K562 (cell line): ENCODE results near the gene CELA1. TPM values are rescaled to one million over a fixed set of nuclear protein-coding genes. Genes with fewer than 3 reads are reported as not detected.
A peak's percentile ranks its signal among the peaks of the same experiment; 100 is the strongest.

Source experiments
- ATAC-seq: fragments of 200-7000 bp; cut with Tn5 transposase; 3 replicates; pipeline ENCODE4 v1.9.1; 2020; ENCODE audit warnings: moderate library complexity
- BruUV-seq: library from RNA; stranded (reverse); fragments of 400-500 nt; replicated peaks from 2 replicates; lab custom pipeline; 2021; lab: Mats Ljungman, UMichigan
- CTCF ChIA-PET: fragments of 300-600 bp; formaldehyde crosslinking; extraction: SDS; loops from one replicate; lab custom pipeline; 2021; ENCODE audit warnings: low intra/inter-chr PET ratio; lab: Yijun Ruan, JAX
- POLR2A ChIA-PET: fragments of 300-600, 350-650 bp; sonication (Branson Sonifier 250); formaldehyde crosslinking; extraction: SDS; loops from one replicate; lab custom pipeline; 2021; ENCODE audit warnings: antibody characterized with exemption, inconsistent platforms; lab: Yijun Ruan, JAX
- DNase-seq, 4 experiments: peaks; one replicate each; pipeline versions ENCODE4 v3.0.0 to v3.0.0-alpha.2; 2011 to 2018; ENCODE audit warnings: low spot score in 3 of 4, mixed read lengths in 3 of 4; ENCODE audit errors: extremely low read depth in 1 of 4
- FAIRE-seq: peaks from 2 replicates; lab custom pipeline; 2011; peaks lifted over from hg19 to GRCh38; lab: Jason Lieb, UNC
- H2AFZ ChIP-seq: 2 replicates; pipeline ENCODE4 v1.6.0; 2011; ENCODE audit warnings: low read depth, low read length, control low read depth, inconsistent platforms
- H3K27ac ChIP-seq: fragments of 200-600 bp; 3 replicates; pipeline ENCODE4 v1.8.0; 2011; ENCODE audit warnings: low read depth, mild to moderate bottlenecking, control low read depth, inconsistent platforms, low read length, moderate library complexity, mixed read lengths; ENCODE audit errors: extremely low read depth
- H3K27me3 ChIP-seq, 2 experiments: fragments of 300-600 bp in 1 of 2; 2 replicates in 1 of 2; 3 replicates in 1 of 2; pipeline versions ENCODE4 v1.6.0 to v1.8.0; 2011; ENCODE audit warnings: inconsistent platforms in 2 of 2, low read length in 2 of 2, mild to moderate bottlenecking in 1 of 2, mixed read lengths in 1 of 2, moderate library complexity in 1 of 2; ENCODE audit not compliant: control insufficient read depth in 2 of 2, insufficient read depth in 2 of 2
- H3K36me3 ChIP-seq: fragments of 300-600 bp; 3 replicates; pipeline ENCODE4 v1.8.0; 2011; ENCODE audit warnings: mild to moderate bottlenecking, low read length, inconsistent platforms; ENCODE audit not compliant: control insufficient read depth, insufficient read depth
- H3K4me1 ChIP-seq, 2 experiments: fragments of 200-600 bp in 1 of 2; replicated peaks in 1 of 2; 2 replicates in 1 of 2; 3 replicates in 1 of 2; pipeline versions ENCODE4 v1.5.1 to v1.8.0; 2011; ENCODE audit warnings: inconsistent platforms in 2 of 2, low read length in 2 of 2, mild to moderate bottlenecking in 1 of 2, mixed read lengths in 1 of 2, moderate library complexity in 1 of 2; ENCODE audit not compliant: control insufficient read depth in 2 of 2, insufficient read depth in 2 of 2
- H3K4me2 ChIP-seq: 2 replicates; pipeline ENCODE4 v1.6.1; 2011; ENCODE audit warnings: low read length, control low read depth, inconsistent platforms, mixed read lengths; ENCODE audit not compliant: insufficient read depth
- H3K4me3 ChIP-seq: fragments of 200-600 bp; sonication (generic), shearing (Covaris generic); 2 replicates; pipeline ENCODE4 v1.5.1; 2016; ENCODE audit warnings: control low read depth, inconsistent platforms
- H3K79me2 ChIP-seq: fragments of 200-600 bp; 3 replicates; pipeline ENCODE4 v1.8.0; 2011; ENCODE audit warnings: low read length, inconsistent platforms; ENCODE audit not compliant: control insufficient read depth, insufficient read depth
- H3K9ac ChIP-seq, 2 experiments: 2 replicates each; pipeline versions ENCODE4 v1.6.0 to v1.6.1; 2011; ENCODE audit warnings: low read depth in 2 of 2, low read length in 2 of 2, control low read depth in 1 of 2, inconsistent platforms in 1 of 2, mild to moderate bottlenecking in 1 of 2, mixed read lengths in 1 of 2; ENCODE audit not compliant: insufficient read depth in 1 of 2
- H3K9me1 ChIP-seq: one replicate; pipeline ENCODE4 v1.6.0; 2011; ENCODE audit warnings: inconsistent platforms, mild to moderate bottlenecking, low read length, moderate library complexity; ENCODE audit not compliant: control insufficient read depth, insufficient read depth
- H3K9me3 ChIP-seq: replicated peaks from 2 replicates; pipeline ENCODE4 v1.5.1; 2011; ENCODE audit warnings: low read depth, low read length, inconsistent platforms; ENCODE audit not compliant: control insufficient read depth, insufficient read depth
- H4K20me1 ChIP-seq: replicated peaks from 2 replicates; pipeline ENCODE4 v1.6.1; 2011; ENCODE audit warnings: low read length, inconsistent platforms, mixed read lengths; ENCODE audit not compliant: control insufficient read depth, insufficient read depth
- ARID3A ChIP-seq: IDR thresholded peaks from 2 replicates; pipeline ENCODE4 v1.6.1; 2012; ENCODE audit warnings: low read depth, low read length, improper control_type of control experiment, borderline replicate concordance
- CCNT2 ChIP-seq: IDR thresholded peaks from 2 replicates; pipeline ENCODE4 v1.6.1; 2011; ENCODE audit warnings: borderline replicate concordance, low read depth, mild to moderate bottlenecking, moderate library complexity, mixed read lengths, low read length; ENCODE audit not compliant: insufficient read length; ENCODE audit errors: extremely low read depth
- CEBPB ChIP-seq: fragments of 450-650 bp; IDR thresholded peaks from 2 replicates; pipeline ENCODE4 v1.6.1; 2016; ENCODE audit warnings: missing genetic modification characterization, missing compliant biosample characterization
- CEBPG ChIP-seq, 3 experiments: fragments of 200-800 bp in 1 of 3; sonication (Bioruptor generic) in 1 of 3; sonication (generic) in 1 of 3; formaldehyde crosslinking in 1 of 3; IDR thresholded peaks in 2 of 3; conservative IDR thresholded peaks in 1 of 3; 2 replicates each; pipeline versions ENCODE4 v1.6.1 to v1.8.0; 2016 to 2022; ENCODE audit warnings: missing compliant biosample characterization in 2 of 3, missing genetic modification characterization in 2 of 3, mild to moderate bottlenecking in 1 of 3, missing genetic modification reagents in 1 of 3
- CHD1 ChIP-seq: fragments of 200-600 bp; sonication (generic); IDR thresholded peaks from one replicate; pipeline ENCODE4 v1.6.1; 2012; ENCODE audit warnings: mild to moderate bottlenecking, moderate library complexity, low read length, inconsistent platforms
- CREBBP ChIP-seq: IDR thresholded peaks from one replicate; pipeline ENCODE4 v1.6.1; 2012; ENCODE audit warnings: low read depth, mild to moderate bottlenecking, control low read depth, inconsistent platforms, low read length
- DDX20 ChIP-seq: fragments of 450-650 bp; IDR thresholded peaks from 2 replicates; pipeline ENCODE4 v1.6.1; 2016; ENCODE audit warnings: missing genetic modification characterization, low read depth, mild to moderate bottlenecking, missing compliant biosample characterization, moderate library complexity
- HIVEP1 ChIP-seq: fragments of 250-450 bp; sonication (Bioruptor Pico); IDR thresholded peaks from 2 replicates; pipeline ENCODE4 v1.4.0; 2020; ENCODE audit warnings: mild to moderate bottlenecking
- SP1 ChIP-seq: sonication (generic); formaldehyde crosslinking; IDR thresholded peaks from 2 replicates; pipeline ENCODE4 v1.8.1; 2022; ENCODE audit warnings: mild to moderate bottlenecking, missing genetic modification reagents
- TSC22D4 ChIP-seq: fragments of 450-650 bp; IDR thresholded peaks from 2 replicates; pipeline ENCODE4 v1.6.1; 2016; ENCODE audit warnings: missing genetic modification characterization, missing biosample characterization, control low read depth
- YBX1 ChIP-seq: fragments of 450-650 bp; IDR thresholded peaks from 2 replicates; pipeline ENCODE4 v1.7.1; 2016; ENCODE audit warnings: mild to moderate bottlenecking
- ZFP36 ChIP-seq: fragments of 150-350 bp; IDR thresholded peaks from 2 replicates; pipeline ENCODE4 v1.6.1; 2018; ENCODE audit warnings: low read length, low read depth; ENCODE audit not compliant: partially characterized antibody
- ZNF232 ChIP-seq: sonication (generic); formaldehyde crosslinking; IDR thresholded peaks from 2 replicates; pipeline ENCODE4 v1.8.0; 2022; ENCODE audit warnings: mild to moderate bottlenecking, missing genetic modification reagents
- ZNF699 ChIP-seq: fragments of 250-450 bp; sonication (Bioruptor Pico); IDR thresholded peaks from 2 replicates; pipeline ENCODE4 v1.8.0; 2021; ENCODE audit warnings: mild to moderate bottlenecking, moderate library complexity; ENCODE audit not compliant: insufficient replicate concordance
- WGBS: fragments of 100-300 bp; shearing (Covaris generic); methylation state at CpG from one replicate; pipeline ENCODE4 v1.1.6; 2016; ENCODE audit warnings: low coverage, mixed read lengths; ENCODE audit not compliant: insufficient coverage; ENCODE audit errors: missing lambda C conversion rate; 5-methylcytosine and 5-hydroxymethylcytosine counted together
- in situ Hi-C: fragments of 300-500 bp; cut with MboI; formaldehyde crosslinking; loops from 4 replicates; pipeline ENCODE4 v1.15.0; 2018; ENCODE audit warnings: inconsistent platforms, mixed read lengths
- intact Hi-C: fragments of 100-400 bp; cut with micrococcal nuclease; formaldehyde crosslinking; loops from 2 replicates; pipeline ENCODE4 v1.14.2; 2022
- polyA plus RNA-seq, 8 experiments: library from polyadenylated mRNA; depleted of rRNA in 4 of 8; stranded (reverse) in 5 of 8; unstranded in 3 of 8; fragments of >200 nt; fragmentation: Nextera tagmentation in 2 of 8; fragmentation: Illumina TruSeq in 1 of 8; extraction: Ambion mirVana in 2 of 8; extraction: Trizol in 1 of 8; gene quantifications; 2 replicates each; pipeline versions ENCODE4 v1.2.1 to v1.2.3, GENCODE V29; 2011 to 2014; ENCODE audit warnings: inconsistent platforms in 1 of 8, missing spikeins in 1 of 8
- total RNA-seq, 7 experiments: library from RNA; depleted of rRNA in 6 of 7; stranded (reverse); fragments of >200 nt in 6 of 7; fragmentation: Illumina TruSeq in 2 of 7; extraction: Trizol in 2 of 7; gene quantifications; 2 replicates each; pipeline versions ENCODE4 v1.2.1 to v1.2.3, GENCODE V29; 2011 to 2021; ENCODE audit warnings: low replicate concordance in 1 of 7

Gene CELA1
- total and polyA plus RNA-seq, 9 of the 15 experiments (the other 6 are each of a cell fraction or from before 2014, with no cell fraction given), result 0.06 to 0.27 (median 0.22) TPM; not detected in 6

- Histone ChIP-seq H2AFZ (no peak overlapping the region), H3K9ac (no peak overlapping the region)
- CTCF ChIA-PET, result no interaction called here
- peak; percentile 63 for TF ChIP-seq CEBPB (tag)
- no peak for TF ChIP-seq HIVEP1
- no peak for TF ChIP-seq CEBPG (CRISPR knock-in tag; IDR thresholded peaks at IDR 0.05)
- peak in 1 of 2 experiments; percentile 35; a peak in 1 of 4 replicates for TF ChIP-seq CEBPG (tag; conservative IDR thresholded peaks at IDR 0.05 in 1 of 2, IDR thresholded peaks at IDR 0.05 in 1 of 2)
- TF ChIP-seq, all 486 proteins: peak for 2
- Histone ChIP-seq H3K27ac (no peak overlapping the region), H3K4me3 (no peak overlapping the region), H3K4me1 (peaks cover 12 to 15% of the 10 kb centered on the region in 2 experiments), H3K27me3 (no peaks in the 10 kb centered on the region), H3K36me3 (no peaks in the 10 kb centered on the region), H3K9me1 (no peaks in the 10 kb centered on the region), H4K20me1 (no peaks in the 10 kb centered on the region; the same call in 1 of the 2 replicates), H3K79me2 (no peaks in the 10 kb centered on the region), H3K4me2 (no peak overlapping the region), H3K9me3 (no peaks in the 10 kb centered on the region)
- no peak for DNase-seq
- in situ Hi-C loops, result no loop called here
- intact Hi-C loops, result no loop called here
- BruUV-seq, result no TSS peak
- 72% methylated on average over 9 of the region's 9 CpGs for WGBS
- ATAC-seq, result no peak
- FAIRE-seq, result no peak
- POLR2A ChIA-PET, result interaction anchor here (1.3 kb wide), 1 partner anchor 13 kb away, joined by 4 read pairs; no protein-coding TSS in a partner anchor
Observed at GRCh38 chr12:51370667-51371066, 24.2 kb upstream of the CELA1 start.

GRCh38 chr12:51369581-51369980 is 23.1 kb upstream of the CELA1 start:
- peak; percentile 49 for FAIRE-seq

More at GRCh38 chr12:51369581-51369980, 23.1 kb upstream of the CELA1 start:
- no peaks in the 10 kb centered on the region for H3K9me3 ChIP-seq
- H3K79me2 ChIP-seq, result no peaks in the 10 kb centered on the region
- whole genome bisulfite sequencing, result 38% methylated on average over 4 of the region's 4 CpGs
- POLR2A ChIA-PET, result interaction anchor here (0.9 kb wide), 1 partner anchor 9 kb away, joined by 3 read pairs; no protein-coding TSS in a partner anchor
- H3K4me1 ChIP-seq, result peaks cover 12 to 15% of the 10 kb centered on the region in 2 experiments
- intact Hi-C loops, result no loop called here
- no peak overlapping the region for H3K4me2 ChIP-seq
- TF ChIP-seq TSC22D4 (tag), result no peak
- TF ChIP-seq ZNF699 (CRISPR knock-in tag), result no peak
- TF ChIP-seq CREBBP, result no peak
- TF ChIP-seq DDX20, result no peak
- no peak for TF ChIP-seq SP1 (CRISPR knock-in tag)
- no peak for TF ChIP-seq ZNF232 (CRISPR knock-in tag)
- no peak for TF ChIP-seq CCNT2
- TF ChIP-seq CHD1, result no peak
- TF ChIP-seq ZFP36, result no peak
- TF ChIP-seq ARID3A, result no peak
- no peak for TF ChIP-seq YBX1
- TF ChIP-seq, all 486 proteins: peak for 0
- no peaks in the 10 kb centered on the region for H3K9me1 ChIP-seq
- H3K36me3 ChIP-seq, result no peaks in the 10 kb centered on the region
- CTCF ChIA-PET, result no interaction called here
- no TSS peak for BruUV-seq
- H2AFZ ChIP-seq, result no peak overlapping the region
- no peak overlapping the region for H3K27ac ChIP-seq
- in situ Hi-C loops, result no loop called here
- no peak for DNase-seq
- no peak for ATAC-seq
- no peaks in the 10 kb centered on the region for H3K27me3 ChIP-seq
- no peaks in the 10 kb centered on the region; the same call in 1 of the 2 replicates for H4K20me1 ChIP-seq
- H3K4me3 ChIP-seq, result no peak overlapping the region
- no peak overlapping the region; a peak in 1 of 4 replicates for H3K9ac ChIP-seq
